B cell (primary cell): ENCODE data around the gene SCN1A. TPM values are rescaled to one million over a fixed set of nuclear protein-coding genes. Genes with fewer than 3 reads are reported as not detected.

Source experiments
- ATAC-seq: fragments of 200-7000 bp; cut with Tn5 transposase; one replicate; pipeline ENCODE4 v1.10.0; 2021; ENCODE audit warnings: low read depth, mild to moderate bottlenecking, moderate number of reproducible peaks, moderate library complexity
- CTCF ChIA-PET: fragments of 350-600 bp; sonication (Branson Sonifier 250); formaldehyde crosslinking; loops from one replicate; lab custom pipeline; 2021; ENCODE audit warnings: antibody characterized with exemption, inconsistent platforms; lab: Charles Lee
- POLR2A ChIA-PET: fragments of 350-600 bp; sonication (Branson Sonifier 250); formaldehyde crosslinking; loops from one replicate; lab custom pipeline; 2021; ENCODE audit warnings: antibody characterized with exemption; lab: Charles Lee
- DNase-seq: peaks from one replicate; pipeline ENCODE4 v3.0.0; 2013
- H2AFZ ChIP-seq: 2 replicates; pipeline ENCODE4 v1.6.1; 2012; ENCODE audit warnings: mild to moderate bottlenecking, low read depth, low read length; ENCODE audit not compliant: insufficient read depth, poor library complexity, severe bottlenecking
- H3K27ac ChIP-seq, 2 donors: 1 replicate in 1 of 2; 2 replicates in 1 of 2; pipeline ENCODE4 v1.5.1; 2012 to 2013; ENCODE audit warnings: low read length in 2 of 2, mild to moderate bottlenecking in 2 of 2, moderate library complexity in 1 of 2
- H3K27me3 ChIP-seq, 4 experiments: fragments of 200-600 bp in 1 of 4; sonication (generic) in 1 of 4; replicated peaks in 1 of 4; 1 replicate in 2 of 4; 2 replicates in 2 of 4; pipeline versions ENCODE4 v1.6.1 to v1.7.0; 2013 to 2016; ENCODE audit warnings: low read length in 3 of 4, mild to moderate bottlenecking in 2 of 4, mixed read lengths in 1 of 4, moderate library complexity in 1 of 4; ENCODE audit not compliant: insufficient read depth in 4 of 4, control insufficient read depth in 3 of 4; ENCODE audit errors: control extremely low read depth in 1 of 4
- H3K36me3 ChIP-seq, 2 experiments: replicated peaks in 1 of 2; 1 replicate in 1 of 2; 2 replicates in 1 of 2; pipeline versions ENCODE4 v1.6.1 to v1.7.1; 2013; ENCODE audit warnings: low read length in 1 of 2; ENCODE audit not compliant: insufficient read depth in 2 of 2, control insufficient read depth in 1 of 2; ENCODE audit errors: control extremely low read depth in 1 of 2, extremely low read depth in 1 of 2
- H3K4me1 ChIP-seq, 2 donors: fragments of 200-600 bp in 1 of 2; sonication (generic) in 1 of 2; 1 replicate in 1 of 2; 2 replicates in 1 of 2; pipeline versions ENCODE4 v1.5.1 to v1.6.1; 2013 to 2017; ENCODE audit warnings: low read length in 2 of 2; ENCODE audit not compliant: control insufficient read depth in 2 of 2, insufficient read depth in 2 of 2
- H3K4me2 ChIP-seq: replicated peaks from 2 replicates; pipeline ENCODE3; 2012; ENCODE audit warnings: mild to moderate bottlenecking, low read depth, low read length; ENCODE audit not compliant: poor library complexity, severe bottlenecking
- H3K4me3 ChIP-seq, 5 experiments: fragments of 200-600 bp in 1 of 5; sonication (generic) in 1 of 5; 1 replicate in 3 of 5; 2 replicates in 2 of 5; pipeline versions ENCODE4 v1.5.1 to v1.7.0; 2011 to 2016; ENCODE audit warnings: low read length in 4 of 5, mild to moderate bottlenecking in 4 of 5, low read depth in 2 of 5, control low read depth in 1 of 5, moderate library complexity in 1 of 5; ENCODE audit not compliant: insufficient read depth in 1 of 5; ENCODE audit errors: control extremely low read depth in 1 of 5, extremely low read depth in 1 of 5
- H3K79me2 ChIP-seq: fragments of 200-600 bp; sonication (generic); one replicate; pipeline ENCODE4 v1.6.0; 2016; ENCODE audit warnings: low read length; ENCODE audit not compliant: control insufficient read depth, insufficient read depth
- H3K9ac ChIP-seq: fragments of 200-600 bp; sonication (generic); 2 replicates; pipeline ENCODE4 v1.6.1; 2017; ENCODE audit warnings: mild to moderate bottlenecking, low read length, moderate library complexity
- H3K9me3 ChIP-seq, 3 donors: one replicate each; pipeline versions ENCODE4 v1.6.1 to v1.7.1; 2013; ENCODE audit warnings: low read length in 2 of 3; ENCODE audit not compliant: control insufficient read depth in 2 of 3, insufficient read depth in 1 of 3; ENCODE audit errors: control extremely low read depth in 1 of 3
- H4K20me1 ChIP-seq: 2 replicates; pipeline ENCODE4 v1.6.0; 2012; ENCODE audit warnings: mild to moderate bottlenecking, low read length; ENCODE audit not compliant: insufficient read depth, control insufficient read depth, poor library complexity, severe bottlenecking
- H3K27ac Mint-ChIP-seq: one replicate; pipeline ENCODE4 v1.8.0; 2021; ENCODE audit warnings: mixed read lengths
- H3K27me3 Mint-ChIP-seq: one replicate; pipeline ENCODE4 v1.8.0; 2021; ENCODE audit warnings: mixed read lengths
- H3K4me1 Mint-ChIP-seq: one replicate; pipeline ENCODE4 v1.8.0; 2021; ENCODE audit warnings: mixed read lengths
- H3K4me3 Mint-ChIP-seq: one replicate; pipeline ENCODE4 v1.8.0; 2021; ENCODE audit warnings: mixed read lengths
- H3K9me3 Mint-ChIP-seq: one replicate; pipeline ENCODE4 v1.8.0; 2022; ENCODE audit warnings: mixed read lengths; ENCODE audit not compliant: insufficient read depth
- CTCF ChIP-seq: fragments of 200-600 bp; IDR thresholded peaks from one replicate; pipeline ENCODE4 v1.8.0; 2022; ENCODE audit warnings: antibody characterized with exemption, mild to moderate bottlenecking
- EZH2 ChIP-seq: IDR thresholded peaks from 2 replicates; pipeline ENCODE4 v1.6.1; 2012; ENCODE audit warnings: borderline replicate concordance, low read depth, mild to moderate bottlenecking, moderate library complexity, low read length; ENCODE audit not compliant: insufficient read depth, poor library complexity, severe bottlenecking
- WGBS: methylation state at CpG from one replicate; pipeline ENCODE4 v1.1.5; 2013; ENCODE audit warnings: missing lambda C conversion rate; ENCODE audit not compliant: insufficient coverage; 5-methylcytosine and 5-hydroxymethylcytosine counted together
- intact Hi-C: fragments of 100-400 bp; cut with micrococcal nuclease; formaldehyde crosslinking; loops from one replicate; pipeline ENCODE4 v1.10.0; 2022
- polyA plus RNA-seq: library from polyadenylated mRNA; depleted of rRNA; stranded (reverse); fragments of >200 nt; gene quantifications from 2 replicates; pipeline ENCODE4 v1.2.3, GENCODE V29; 2012
- total RNA-seq, 2 donors: library from RNA; stranded (reverse); fragments of 120-200 nt in 1 of 2; gene quantifications; 1 replicate in 1 of 2; 2 replicates in 1 of 2; pipeline versions ENCODE4 v1.2.3 to v1.2.4, GENCODE V29; 2013 to 2022

Gene SCN1A
- total and polyA plus RNA-seq, 2 donors (not counting 1 experiment from before 2014, with no cell fraction given) = not detected

GRCh38 chr2:166134252-166135151 is 6.7 kb upstream of the SCN1A start:
- Mint-ChIP-seq H3K9me3 (no peaks in the 10 kb centered on the region), H3K4me1 (no peaks in the 10 kb centered on the region), H3K27ac (no peak overlapping the region), H3K4me3 (no peak overlapping the region), H3K27me3 (peaks cover 12% of the 10 kb centered on the region)
- no peaks in the 10 kb centered on the region for H3K4me1 ChIP-seq
- CTCF ChIA-PET = interaction anchor here (1.3 kb wide), 1 partner anchor 8 kb away, joined by 4 read pairs; no protein-coding TSS in a partner anchor
- no peak overlapping the region for H2AFZ ChIP-seq
- peaks cover 0 to 3% (median 1%) of the 10 kb centered on the region in 4 experiments for H3K27me3 ChIP-seq
- H4K20me1 ChIP-seq = no peaks in the 10 kb centered on the region
- no peaks in the 10 kb centered on the region for H3K9me3 ChIP-seq
- 100% methylated on average over 1 of the region's 3 CpGs for WGBS
- H3K79me2 ChIP-seq = no peaks in the 10 kb centered on the region
- POLR2A ChIA-PET = no interaction called here
- ATAC-seq = no peak
- no peak overlapping the region for H3K4me3 ChIP-seq
- H3K36me3 ChIP-seq = no peaks in the 10 kb centered on the region
- no peak overlapping the region for H3K27ac ChIP-seq
- no peak overlapping the region for H3K4me2 ChIP-seq
- no peak overlapping the region for H3K9ac ChIP-seq
- DNase-seq = no peak
- intact Hi-C loops = no loop called here
- TF ChIP-seq CTCF = no peak
- TF ChIP-seq EZH2 = no peak

GRCh38 chr2:166133653-166134052 is 5.8 kb upstream of the SCN1A start:
- DNase-seq (no peak), ATAC-seq (no peak)
- intact Hi-C loops = no loop called here
- no peak overlapping the region for H3K4me3 ChIP-seq
- no peak overlapping the region for H3K27ac Mint-ChIP-seq
- TF ChIP-seq CTCF = no peak
- no peak for TF ChIP-seq EZH2
- WGBS = 80% methylated on average over 1 of the region's 7 CpGs
- no peak overlapping the region for H3K4me3 Mint-ChIP-seq
- peaks cover 15% of the 10 kb centered on the region for H3K27me3 Mint-ChIP-seq
- H3K9me3 Mint-ChIP-seq = no peaks in the 10 kb centered on the region
- H3K4me1 ChIP-seq = no peaks in the 10 kb centered on the region
- H3K4me2 ChIP-seq = no peak overlapping the region
- H3K27me3 ChIP-seq = peaks cover 0 to 3% (median 1%) of the 10 kb centered on the region in 4 experiments
- H2AFZ ChIP-seq = no peak overlapping the region
- CTCF ChIA-PET = no interaction called here
- no peaks in the 10 kb centered on the region for H4K20me1 ChIP-seq
- no peak overlapping the region for H3K27ac ChIP-seq
- H3K9ac ChIP-seq = no peak overlapping the region
- H3K9me3 ChIP-seq = no peaks in the 10 kb centered on the region
- no peaks in the 10 kb centered on the region for H3K4me1 Mint-ChIP-seq
- H3K79me2 ChIP-seq = no peaks in the 10 kb centered on the region
- H3K36me3 ChIP-seq = no peaks in the 10 kb centered on the region
- POLR2A ChIA-PET = no interaction called here
